HG03196 (cell line): ENCODE data around the gene RAPGEF1.
"Not testable (repeated sequence)": the region's sequence is repeated elsewhere in the genome, so short reads cannot be mapped to it uniquely, and the experiment has no call there.

ENCODE experiments used
- ATAC-seq: cut with Tn5 transposase; IDR thresholded peaks from one replicate; pipeline ENCODE4 v1.9.1; 2021; ENCODE audit not compliant: unreplicated experiment

RAPGEF1 gene

GRCh38 chr9:131690941-131691573 lies 48.8 kb downstream of the RAPGEF1 start:
- no peak for ATAC-seq

GRCh38 chr9:131690462-131690861 lies 49.4 kb downstream of the RAPGEF1 start:
- ATAC-seq, result no peak

- ATAC-seq, result no peak
These were observed 51.5 kb downstream of the RAPGEF1 start for GRCh38 chr9:131688377-131688776.

GRCh38 chr9:131685753-131686706 lies 53.8 kb downstream of the RAPGEF1 start:
- ATAC-seq, result no peak

- ATAC-seq, result not testable (repeated sequence)
These were observed 56.8 kb downstream of the RAPGEF1 start for GRCh38 chr9:131683094-131683493.

GRCh38 chr9:131682261-131682660 lies 57.6 kb downstream of the RAPGEF1 start:
- ATAC-seq, result no peak

- not testable (repeated sequence) for ATAC-seq
These were observed 58.0 kb downstream of the RAPGEF1 start for GRCh38 chr9:131681826-131682225.

- not testable (repeated sequence) for ATAC-seq
These were observed 58.8 kb downstream of the RAPGEF1 start for GRCh38 chr9:131681108-131681507.

GRCh38 chr9:131679261-131680020 lies 60.4 kb downstream of the RAPGEF1 start:
- ATAC-seq, result no peak

- peak; percentile 71 for ATAC-seq
These were observed 61.3 kb downstream of the RAPGEF1 start for GRCh38 chr9:131678499-131679111.

- no peak for ATAC-seq
These were observed 62.3 kb downstream of the RAPGEF1 start for GRCh38 chr9:131677444-131678180.

- ATAC-seq, result no peak
These were observed 62.8 kb downstream of the RAPGEF1 start for GRCh38 chr9:131677049-131677443.

- no peak for ATAC-seq
These were observed 63.4 kb downstream of the RAPGEF1 start for GRCh38 chr9:131676431-131676972.

- no peak for ATAC-seq
These were observed 64.3 kb downstream of the RAPGEF1 start for GRCh38 chr9:131675437-131676022.

GRCh38 chr9:131674425-131675421 lies 65.2 kb downstream of the RAPGEF1 start:
- ATAC-seq, result no peak

GRCh38 chr9:131673531-131673930 lies 66.3 kb downstream of the RAPGEF1 start:
- no peak for ATAC-seq

- no peak for ATAC-seq
These were observed 66.8 kb downstream of the RAPGEF1 start for GRCh38 chr9:131673068-131673467.

GRCh38 chr9:131672451-131672850 lies 67.4 kb downstream of the RAPGEF1 start:
- ATAC-seq, result no peak
